ENCODE results near the gene ANTXR2. TPM values are rescaled to one million over a fixed set of nuclear protein-coding genes. Genes with fewer than 3 reads are reported as not detected.

Gene ANTXR2
- total and polyA plus RNA-seq, 9 of the 15 experiments (the other 6 are each of a cell fraction or from before 2014, with no cell fraction given), result 10.1 to 83.8 (median 60.3) TPM

DNA sequence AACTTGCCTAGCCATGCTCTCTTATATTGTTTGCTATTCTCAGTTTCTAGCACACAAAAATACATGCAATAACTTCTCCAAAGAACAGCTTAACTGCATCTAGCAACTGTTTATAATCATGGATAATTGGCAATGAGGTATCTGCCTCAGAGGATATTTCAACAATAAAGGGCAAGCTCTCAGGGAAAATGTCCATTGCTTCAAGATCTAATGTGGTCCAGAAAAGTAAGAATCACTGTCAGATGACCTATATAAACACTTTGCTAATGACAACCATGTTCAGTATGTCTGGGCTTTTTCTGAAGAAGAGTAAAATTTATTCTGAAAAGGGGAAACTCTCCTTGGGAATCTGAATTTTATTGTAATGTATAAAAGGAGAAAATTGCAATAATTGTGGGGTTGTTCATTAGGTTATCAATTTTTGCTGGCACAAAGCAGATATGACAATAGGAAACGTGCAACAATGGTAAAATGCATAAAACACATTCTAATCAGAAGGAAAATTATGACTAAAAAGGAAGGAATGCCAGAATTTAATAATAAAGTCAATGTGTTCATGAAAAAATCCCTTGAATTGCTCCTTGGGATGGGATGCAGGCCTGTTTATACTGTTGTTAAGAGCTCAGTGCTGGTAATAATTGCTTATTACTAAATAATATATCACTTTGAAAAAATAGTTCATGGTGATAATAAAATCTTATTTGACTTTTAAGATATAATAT, 90.3 kb downstream of the ANTXR2 start:
- Histone ChIP-seq H3K9ac (ENCODE audit: insufficient read depth in 1 of 2, low read depth in 2 of 2, low read length in 2 of 2) (no peak overlapping the region), H3K27me3 (ENCODE audit: control insufficient read depth in 2 of 2, insufficient read depth in 2 of 2, low read length in 2 of 2) (no peaks in the 10 kb centered on the region), H3K9me3 (replicated peaks; ENCODE audit: control insufficient read depth, insufficient read depth, low read depth, low read length) (no peaks in the 10 kb centered on the region), H4K20me1 (replicated peaks; ENCODE audit: control insufficient read depth, insufficient read depth, low read length) (no peaks in the 10 kb centered on the region), H3K4me3 (no peak overlapping the region), H3K4me2 (ENCODE audit: insufficient read depth, low read length) (no peak overlapping the region), H3K79me2 (ENCODE audit: control insufficient read depth, insufficient read depth, low read length) (peaks cover 11% of the 10 kb centered on the region), H2AFZ (ENCODE audit: low read depth, low read length) (no peak overlapping the region), H3K36me3 (ENCODE audit: control insufficient read depth, insufficient read depth, low read length) (peaks cover 36% of the 10 kb centered on the region), H3K4me1 (replicated peaks in 1 of 2; ENCODE audit: control insufficient read depth in 2 of 2, insufficient read depth in 2 of 2, low read length in 2 of 2) (no peaks in the 10 kb centered on the region), H3K27ac (ENCODE audit: extremely low read depth, low read depth, low read length) (no peak overlapping the region), H3K9me1 (ENCODE audit: control insufficient read depth, insufficient read depth, low read length) (no peaks in the 10 kb centered on the region)
- ChIA-PET POLR2A (no interaction called here), CTCF (ENCODE audit: low intra/inter-chr PET ratio) (no interaction called here)
- no peak for ATAC-seq
- intact Hi-C loops (cut with micrococcal nuclease), result no loop called here
- BruUV-seq (replicated peaks), result no TSS peak
- no peak for DNase-seq (ENCODE audit: extremely low read depth in 1 of 4, low spot score in 3 of 4)
- no peak for FAIRE-seq
- in situ Hi-C loops (cut with MboI), result no loop called here
- WGBS (ENCODE audit: insufficient coverage, low coverage, missing lambda C conversion rate), result 62% methylated on average over 1 of the region's 1 CpG
- no peak for TF ChIP-seq AFF1 (IDR thresholded peaks at IDR 0.05; ENCODE audit: low read depth in 1 of 2, partially characterized antibody in 2 of 2)
- no peak for TF ChIP-seq MGA (IDR thresholded peaks at IDR 0.05)
- TF ChIP-seq MTA2 (IDR thresholded peaks at IDR 0.05; ENCODE audit: low read depth), result no peak

All from K562 (cell line).